Gastroesophageal sphincter (tissue), 4 donors: ENCODE data around the gene CCDC159. TPM values are rescaled to one million over a fixed set of nuclear protein-coding genes. Genes with fewer than 3 reads are reported as not detected.

ENCODE experiments used
- ATAC-seq: fragments of 150-250 bp; one replicate; pipeline ENCODE4 v1.9.1; 2016; ENCODE audit warnings: mild to moderate bottlenecking, moderate library complexity
- H3K27ac ChIP-seq, 4 donors: fragments of 200-600 bp; sonication (generic) in 3 of 4; 1 replicate in 3 of 4; 2 replicates in 1 of 4; pipeline ENCODE4 v1.5.1; 2016 to 2019
- H3K27me3 ChIP-seq: fragments of 200-600 bp; sonication (generic); one replicate; pipeline ENCODE4 v1.5.1; 2019
- H3K36me3 ChIP-seq, 2 donors: fragments of 200-600 bp; sonication (generic); one replicate each; pipeline ENCODE4 v1.5.1; 2019; ENCODE audit warnings: control low read depth in 1 of 2
- H3K4me1 ChIP-seq, 3 donors: fragments of 200-600 bp; sonication (generic); 1 replicate in 2 of 3; 2 replicates in 1 of 3; pipeline ENCODE4 v1.5.1; 2016 to 2019; ENCODE audit warnings: control low read depth in 2 of 3
- H3K4me3 ChIP-seq, 2 donors: fragments of 200-600 bp; sonication (generic); one replicate each; pipeline ENCODE4 v1.5.1; 2019; ENCODE audit warnings: mild to moderate bottlenecking in 1 of 2, moderate library complexity in 1 of 2
- H3K9me3 ChIP-seq, 3 donors: fragments of 200-600 bp; sonication (generic); one replicate each; pipeline ENCODE4 v1.5.1; 2017 to 2019; ENCODE audit warnings: control low read depth in 2 of 3
- EP300 ChIP-seq: sonication (generic); formaldehyde crosslinking; IDR thresholded peaks from one replicate; pipeline ENCODE4 v1.6.1; 2017; ENCODE audit warnings: antibody characterized with exemption, mild to moderate bottlenecking
- POLR2A ChIP-seq, 2 donors: fragments of 450-650 bp; IDR thresholded peaks; one replicate each; pipeline ENCODE4 v1.6.1; 2017; ENCODE audit warnings: antibody characterized with exemption in 2 of 2, mild to moderate bottlenecking in 2 of 2, moderate library complexity in 1 of 2
- POLR2AphosphoS5 ChIP-seq: sonication (generic); formaldehyde crosslinking; IDR thresholded peaks from one replicate; pipeline ENCODE4 v1.6.1; 2017; ENCODE audit warnings: antibody characterized with exemption
- WGBS, 2 donors: methylation state at CpG; one replicate each; pipeline ENCODE4 v1.1.5; 2018; ENCODE audit warnings: low coverage in 1 of 2; 5-methylcytosine and 5-hydroxymethylcytosine counted together
- total RNA-seq, 4 donors: library from RNA; depleted of rRNA; stranded (reverse); fragments of >200 nt; gene quantifications; one replicate each; pipeline ENCODE4 v1.1.0, GENCODE V29; 2016
- TF ChIP-seq, protein P1 (sequence below), 4 experiments: fragments of 200-600 bp in 2 of 4; fragments of 450-650 bp in 2 of 4; sonication (generic) in 1 of 4; IDR thresholded peaks; one replicate each; pipeline ENCODE4 v1.5.1; 2017 to 2019; ENCODE audit warnings: antibody characterized with exemption in 4 of 4, mild to moderate bottlenecking in 2 of 4, moderate library complexity in 2 of 4

Gene CCDC159
- total RNA-seq, 4 donors from 2014 or later, result 6.6 to 30.0 (median 19.0) TPM

DNA sequence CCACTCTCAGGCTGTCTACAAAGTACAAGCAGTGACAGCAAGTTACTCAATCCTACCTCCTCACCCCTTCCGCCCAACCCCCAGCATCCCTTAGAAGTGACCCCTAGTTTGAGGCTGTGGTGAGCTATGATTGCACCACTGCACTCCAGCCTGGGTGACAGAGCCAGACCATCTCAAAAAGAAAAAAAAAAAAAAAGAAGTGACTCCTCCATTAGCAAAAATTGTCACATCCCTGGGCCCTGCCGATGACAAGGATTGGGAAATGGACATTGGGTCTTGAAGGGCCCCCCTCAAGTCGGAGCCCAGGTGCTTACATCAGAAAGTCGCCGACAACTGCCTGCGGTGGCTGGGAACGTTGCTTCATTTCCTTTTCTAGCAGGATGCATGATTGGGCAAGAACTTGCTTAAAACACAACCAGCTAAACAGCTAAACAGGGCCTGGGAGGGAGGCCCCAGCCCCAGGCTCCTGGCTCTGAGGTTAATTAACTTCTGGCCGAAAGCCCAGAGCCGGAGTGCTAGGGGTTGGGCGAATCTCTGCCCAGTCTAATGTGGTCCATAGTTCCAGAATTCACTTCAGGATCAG lies 22.1 kb upstream of the CCDC159 start:
- Histone ChIP-seq H3K4me1 (peaks cover 0 to 44% (median 18%) of the 10 kb centered on the region in 3 donors), H3K4me3 (peak overlapping the region in 1 of 2 donors; percentile 27), H3K9me3 (no peaks in the 10 kb centered on the region), H3K27me3 (no peaks in the 10 kb centered on the region), H3K27ac (peak overlapping the region; percentile 54 to 85 (median 82)), H3K36me3 (peaks cover 0 to 46% of the 10 kb centered on the region in 2 donors)
- ATAC-seq, result peak; percentile 93
- TF ChIP-seq, protein P1, sequence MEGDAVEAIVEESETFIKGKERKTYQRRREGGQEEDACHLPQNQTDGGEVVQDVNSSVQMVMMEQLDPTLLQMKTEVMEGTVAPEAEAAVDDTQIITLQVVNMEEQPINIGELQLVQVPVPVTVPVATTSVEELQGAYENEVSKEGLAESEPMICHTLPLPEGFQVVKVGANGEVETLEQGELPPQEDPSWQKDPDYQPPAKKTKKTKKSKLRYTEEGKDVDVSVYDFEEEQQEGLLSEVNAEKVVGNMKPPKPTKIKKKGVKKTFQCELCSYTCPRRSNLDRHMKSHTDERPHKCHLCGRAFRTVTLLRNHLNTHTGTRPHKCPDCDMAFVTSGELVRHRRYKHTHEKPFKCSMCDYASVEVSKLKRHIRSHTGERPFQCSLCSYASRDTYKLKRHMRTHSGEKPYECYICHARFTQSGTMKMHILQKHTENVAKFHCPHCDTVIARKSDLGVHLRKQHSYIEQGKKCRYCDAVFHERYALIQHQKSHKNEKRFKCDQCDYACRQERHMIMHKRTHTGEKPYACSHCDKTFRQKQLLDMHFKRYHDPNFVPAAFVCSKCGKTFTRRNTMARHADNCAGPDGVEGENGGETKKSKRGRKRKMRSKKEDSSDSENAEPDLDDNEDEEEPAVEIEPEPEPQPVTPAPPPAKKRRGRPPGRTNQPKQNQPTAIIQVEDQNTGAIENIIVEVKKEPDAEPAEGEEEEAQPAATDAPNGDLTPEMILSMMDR (IDR thresholded peaks at IDR 0.05), result no peak
- no peak for TF ChIP-seq POLR2A (IDR thresholded peaks at IDR 0.05)
- TF ChIP-seq POLR2AphosphoS5, result peak; percentile 82
- 3 to 5% methylated on average over 4 to 8 of the region's 10 CpGs for WGBS, 2 donors

DNA sequence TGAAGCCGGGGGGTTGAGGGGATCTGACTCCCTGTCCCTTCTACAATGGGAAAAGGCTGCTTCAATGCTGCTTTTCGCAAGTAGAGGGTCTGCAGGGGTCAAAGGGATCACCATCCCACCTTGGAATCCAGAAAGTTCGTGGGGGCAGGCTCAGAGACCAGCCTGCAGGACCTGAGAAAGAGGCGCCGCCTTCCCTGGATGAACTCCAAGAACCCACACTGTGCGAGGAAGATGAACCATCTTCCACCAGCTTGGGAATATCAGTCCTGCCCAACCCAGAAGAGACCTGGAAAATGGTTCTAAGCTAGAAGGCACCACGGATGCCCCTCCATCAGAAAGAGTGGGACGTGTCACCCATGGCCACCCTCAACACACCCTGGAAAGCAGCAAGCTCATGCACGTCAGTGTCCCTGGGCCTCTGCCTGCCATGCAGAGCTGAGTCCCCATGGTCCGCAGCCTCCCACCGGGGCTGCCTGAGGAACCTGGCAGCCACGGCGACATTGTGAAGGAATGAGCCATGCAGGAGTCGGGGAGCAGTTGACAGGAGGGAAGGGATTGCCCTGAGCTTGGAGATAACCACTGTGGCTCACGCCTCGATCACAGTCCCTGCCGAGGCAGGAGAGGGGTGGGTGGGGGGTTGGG lies 21.4 kb upstream of the CCDC159 start:
- no peak for ATAC-seq
- no peaks in the 10 kb centered on the region for H3K9me3 ChIP-seq
- no peak overlapping the region for H3K4me3 ChIP-seq
- H3K36me3 ChIP-seq, result peaks cover 0 to 53% of the 10 kb centered on the region in 2 donors
- no peaks in the 10 kb centered on the region for H3K27me3 ChIP-seq
- 58 to 68% methylated on average over 3 to 6 of the region's 17 CpGs for WGBS, 2 donors
- no peak for TF ChIP-seq POLR2AphosphoS5
- TF ChIP-seq EP300, result no peak
- TF ChIP-seq, protein P1 (IDR thresholded peaks at IDR 0.05), result no peak
- no peak for TF ChIP-seq POLR2A (IDR thresholded peaks at IDR 0.05)
- H3K4me1 ChIP-seq, result peaks cover 0 to 44% (median 18%) of the 10 kb centered on the region in 3 donors
- H3K27ac ChIP-seq, result peak overlapping the region; percentile 15 to 85 (median 82)

DNA sequence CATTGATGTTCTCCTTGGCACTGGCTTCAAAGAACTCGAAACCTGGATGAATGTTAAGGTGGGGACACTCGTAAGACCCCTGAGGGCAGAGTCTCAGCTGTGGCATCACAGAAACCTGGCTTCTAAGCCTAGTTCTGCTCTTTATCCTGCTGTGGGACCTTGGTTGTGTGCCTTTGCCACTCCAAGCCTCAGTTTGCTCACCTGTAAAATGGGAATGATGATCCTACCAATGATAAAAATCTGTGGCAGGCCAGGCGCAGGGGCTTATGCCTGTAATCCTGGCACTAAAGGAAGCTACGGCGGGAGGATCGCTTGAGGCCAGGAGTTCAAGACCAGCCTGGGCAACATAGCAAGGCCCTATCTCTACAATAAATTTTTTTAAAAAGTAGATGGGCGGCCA lies 20.8 kb upstream of the CCDC159 start:
- H3K4me1 ChIP-seq, result peaks cover 0 to 44% (median 18%) of the 10 kb centered on the region in 3 donors
- H3K27me3 ChIP-seq, result no peaks in the 10 kb centered on the region
- H3K27ac ChIP-seq, result peak overlapping the region in 2 of 4 donors; percentile 84 to 85
- no peak for ATAC-seq
- no peaks in the 10 kb centered on the region for H3K9me3 ChIP-seq
- TF ChIP-seq, protein P1 (IDR thresholded peaks at IDR 0.05), result no peak
- no peak for TF ChIP-seq POLR2A (IDR thresholded peaks at IDR 0.05)
- TF ChIP-seq EP300, result no peak
- no peak for TF ChIP-seq POLR2AphosphoS5
- H3K36me3 ChIP-seq, result peaks cover 0 to 59% of the 10 kb centered on the region in 2 donors
- 92 to 94% methylated on average over 4 to 6 of the region's 7 CpGs for WGBS, 2 donors
- no peak overlapping the region for H3K4me3 ChIP-seq

- ATAC-seq, result no peak
- WGBS, 2 donors, result 55 to 82% methylated on average over 3 to 4 of the region's 4 CpGs
- Histone ChIP-seq H3K4me1 (peaks cover 0 to 5% (median 0%) of the 10 kb centered on the region in 3 donors), H3K4me3 (no peak overlapping the region), H3K27ac (no peak overlapping the region), H3K36me3 (peaks cover 0 to 100% of the 10 kb centered on the region in 2 donors), H3K9me3 (no peaks in the 10 kb centered on the region), H3K27me3 (no peaks in the 10 kb centered on the region)
- TF ChIP-seq POLR2AphosphoS5 (no peak), POLR2A (IDR thresholded peaks at IDR 0.05) (no peak), EP300 (no peak)
- TF ChIP-seq, protein P1 (IDR thresholded peaks at IDR 0.05), result no peak
These were observed 16.2 kb upstream of the CCDC159 start for GRCh38 chr19:11330127-11330526.

DNA sequence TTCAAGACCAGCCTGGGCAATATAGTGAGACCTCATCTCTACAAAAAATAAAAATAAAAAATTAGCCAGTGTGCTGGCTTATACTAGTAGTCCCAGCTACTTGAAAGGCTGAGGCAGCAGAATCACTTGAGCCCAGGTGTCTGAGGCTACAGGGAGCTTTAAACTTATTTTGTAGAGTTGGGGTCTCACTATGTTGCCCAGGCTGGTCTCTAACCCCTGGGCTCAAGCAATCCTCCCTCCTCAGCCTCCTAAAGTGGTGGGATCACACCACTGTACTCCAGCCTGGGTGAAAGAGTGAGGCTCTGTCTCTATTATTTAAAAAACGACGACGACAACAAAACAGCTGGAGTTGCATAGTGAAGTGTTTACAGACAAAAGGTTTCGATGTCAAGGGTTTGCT lies 14.8 kb upstream of the CCDC159 start:
- peaks cover 0 to 100% of the 10 kb centered on the region in 2 donors for H3K36me3 ChIP-seq
- TF ChIP-seq, protein P1 (IDR thresholded peaks at IDR 0.05), result no peak
- TF ChIP-seq EP300 (no peak), POLR2AphosphoS5 (no peak), POLR2A (IDR thresholded peaks at IDR 0.05) (no peak)

More for the DNA sequence above, 14.8 kb upstream of the CCDC159 start:
- Histone ChIP-seq H3K4me3 (no peak overlapping the region), H3K4me1 (no peaks in the 10 kb centered on the region), H3K9me3 (no peaks in the 10 kb centered on the region), H3K27me3 (no peaks in the 10 kb centered on the region), H3K27ac (no peak overlapping the region)
- no peak for ATAC-seq
- WGBS, 2 donors, result 72 to 90% methylated on average over 2 to 4 of the region's 4 CpGs
